Stomach (tissue), 9 donors: ENCODE data around the gene LBX2. TPM values are rescaled to one million over a fixed set of nuclear protein-coding genes. Genes with fewer than 3 reads are reported as not detected.
A peak's percentile ranks its signal among the peaks of the same experiment; 100 is the strongest.

ENCODE experiments used
- DNase-seq, 2 donors: peaks; one replicate each; pipeline versions ENCODE4 v3.0.0 to v3.0.0-alpha.2; 2013 to 2019
- H3K27ac ChIP-seq, 5 donors: fragments of 200-600 bp in 4 of 5; sonication (generic) in 4 of 5; one replicate each; pipeline ENCODE4 v1.5.1; 2013 to 2019; ENCODE audit warnings: mild to moderate bottlenecking in 1 of 5, moderate library complexity in 1 of 5
- H3K27me3 ChIP-seq, 3 donors: fragments of 200-600 bp; sonication (generic); one replicate each; pipeline ENCODE4 v1.5.1; 2017 to 2019; ENCODE audit warnings: mixed run types in 1 of 3
- H3K36me3 ChIP-seq, 4 donors: fragments of 200-600 bp; sonication (generic); 1 replicate in 3 of 4; 2 replicates in 1 of 4; pipeline ENCODE4 v1.5.1; 2016 to 2019
- H3K4me1 ChIP-seq, 4 donors: fragments of 200-600 bp; sonication (generic); one replicate each; pipeline ENCODE4 v1.5.1; 2016 to 2019
- H3K4me3 ChIP-seq, 4 donors: fragments of 200-600 bp; sonication (generic) in 3 of 4; one replicate each; pipeline ENCODE4 v1.5.1; 2016 to 2019; ENCODE audit warnings: mild to moderate bottlenecking in 1 of 4
- H3K9me3 ChIP-seq, 4 donors: fragments of 200-600 bp; sonication (generic); one replicate each; pipeline ENCODE4 v1.5.1; 2016 to 2019
- EP300 ChIP-seq: sonication (generic); formaldehyde crosslinking; IDR thresholded peaks from one replicate; pipeline ENCODE4 v1.6.1; 2017; ENCODE audit warnings: antibody characterized with exemption
- POLR2A ChIP-seq, 4 donors: fragments of 450-650 bp; IDR thresholded peaks; one replicate each; pipeline ENCODE4 v1.6.1; 2016; ENCODE audit warnings: antibody characterized with exemption in 4 of 4, control low read depth in 2 of 4, mild to moderate bottlenecking in 1 of 4, moderate library complexity in 1 of 4
- POLR2AphosphoS5 ChIP-seq, 3 donors: sonication (generic); formaldehyde crosslinking; IDR thresholded peaks; one replicate each; pipeline ENCODE4 v1.6.1; 2016; ENCODE audit warnings: antibody characterized with exemption in 3 of 3
- WGBS, 5 donors: extraction: QIAGEN DNeasy Blood & Tissue Kit in 3 of 5; methylation state at CpG; one replicate each; pipeline versions ENCODE4 v1.1.5 to v1.1.7; 2013 to 2018; 5-methylcytosine and 5-hydroxymethylcytosine counted together
- intact Hi-C: fragments of 100-400 bp; cut with DNase I; formaldehyde crosslinking; loops from one replicate; pipeline ENCODE4 v1.15.1; 2023; ENCODE audit warnings: low total_unique reads
- polyA plus RNA-seq, 3 donors: library from polyadenylated mRNA; stranded (reverse); fragments of 200-250 nt; gene quantifications; one replicate each; pipeline ENCODE4 v1.2.3, GENCODE V29; 2013
- total RNA-seq, 5 donors: library from RNA; depleted of rRNA; stranded (reverse); fragments of >200 nt; gene quantifications; one replicate each; pipeline versions ENCODE4 v1.1.0 to v1.2.3, GENCODE V29; 2014 to 2016
- TF ChIP-seq, protein P1 (sequence below), 7 experiments: fragments of 450-650 bp in 4 of 7; fragments of 200-600 bp in 3 of 7; sonication (generic) in 3 of 7; IDR thresholded peaks; one replicate each; pipeline ENCODE4 v1.5.1; 2016 to 2019; ENCODE audit warnings: antibody characterized with exemption in 7 of 7, control low read depth in 2 of 7, mild to moderate bottlenecking in 1 of 7
- donor health status: healthy with polysubstance abuse.
- donor health status: Bipolar disorder and iron deficiency.
- donor health status: healthy.

Gene LBX2
- total and polyA plus RNA-seq, 8 donors = 1.1 to 2.6 (median 1.2) TPM; not detected in 3

DNA sequence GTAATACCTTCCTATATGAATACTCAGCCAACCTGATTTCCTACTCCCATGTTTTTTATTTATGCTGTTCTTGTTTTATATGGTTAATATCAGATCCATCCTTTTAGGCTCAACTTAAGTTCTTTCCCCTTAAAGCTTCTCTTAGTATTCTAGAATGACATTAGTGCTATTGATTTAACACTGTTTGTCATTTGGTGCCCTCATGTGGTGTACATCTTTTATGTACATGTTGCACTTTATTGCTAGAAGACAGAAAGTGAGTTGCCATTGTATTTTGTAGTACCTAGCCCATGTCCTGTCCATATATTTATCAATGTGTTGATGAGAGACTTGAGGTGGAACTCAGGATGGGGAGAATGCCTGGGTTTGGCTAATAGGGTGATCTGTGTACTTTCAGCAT lies 32.8 kb upstream of the LBX2 start:
- intact Hi-C loops = loop anchor here (10.0 kb wide), 1 partner anchor 53 kb away; no protein-coding TSS in a partner anchor
- H3K27me3 ChIP-seq = no peaks in the 10 kb centered on the region
- peaks cover 10 to 40% (median 29%) of the 10 kb centered on the region in 4 donors for H3K36me3 ChIP-seq
- no peak for TF ChIP-seq EP300
- no peak for TF ChIP-seq POLR2A (IDR thresholded peaks at IDR 0.05)
- TF ChIP-seq POLR2AphosphoS5 (IDR thresholded peaks at IDR 0.05) = no peak
- TF ChIP-seq, protein P1, sequence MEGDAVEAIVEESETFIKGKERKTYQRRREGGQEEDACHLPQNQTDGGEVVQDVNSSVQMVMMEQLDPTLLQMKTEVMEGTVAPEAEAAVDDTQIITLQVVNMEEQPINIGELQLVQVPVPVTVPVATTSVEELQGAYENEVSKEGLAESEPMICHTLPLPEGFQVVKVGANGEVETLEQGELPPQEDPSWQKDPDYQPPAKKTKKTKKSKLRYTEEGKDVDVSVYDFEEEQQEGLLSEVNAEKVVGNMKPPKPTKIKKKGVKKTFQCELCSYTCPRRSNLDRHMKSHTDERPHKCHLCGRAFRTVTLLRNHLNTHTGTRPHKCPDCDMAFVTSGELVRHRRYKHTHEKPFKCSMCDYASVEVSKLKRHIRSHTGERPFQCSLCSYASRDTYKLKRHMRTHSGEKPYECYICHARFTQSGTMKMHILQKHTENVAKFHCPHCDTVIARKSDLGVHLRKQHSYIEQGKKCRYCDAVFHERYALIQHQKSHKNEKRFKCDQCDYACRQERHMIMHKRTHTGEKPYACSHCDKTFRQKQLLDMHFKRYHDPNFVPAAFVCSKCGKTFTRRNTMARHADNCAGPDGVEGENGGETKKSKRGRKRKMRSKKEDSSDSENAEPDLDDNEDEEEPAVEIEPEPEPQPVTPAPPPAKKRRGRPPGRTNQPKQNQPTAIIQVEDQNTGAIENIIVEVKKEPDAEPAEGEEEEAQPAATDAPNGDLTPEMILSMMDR (IDR thresholded peaks at IDR 0.05) = peak in 2 of 7 experiments; percentile 8 to 11
- H3K27ac ChIP-seq = no peak overlapping the region
- H3K4me1 ChIP-seq = peaks cover 25 to 41% (median 34%) of the 10 kb centered on the region in 4 donors
- DNase-seq = peak in 1 of 2 donors; percentile 63
- no peaks in the 10 kb centered on the region for H3K9me3 ChIP-seq
- no peak overlapping the region for H3K4me3 ChIP-seq

DNA sequence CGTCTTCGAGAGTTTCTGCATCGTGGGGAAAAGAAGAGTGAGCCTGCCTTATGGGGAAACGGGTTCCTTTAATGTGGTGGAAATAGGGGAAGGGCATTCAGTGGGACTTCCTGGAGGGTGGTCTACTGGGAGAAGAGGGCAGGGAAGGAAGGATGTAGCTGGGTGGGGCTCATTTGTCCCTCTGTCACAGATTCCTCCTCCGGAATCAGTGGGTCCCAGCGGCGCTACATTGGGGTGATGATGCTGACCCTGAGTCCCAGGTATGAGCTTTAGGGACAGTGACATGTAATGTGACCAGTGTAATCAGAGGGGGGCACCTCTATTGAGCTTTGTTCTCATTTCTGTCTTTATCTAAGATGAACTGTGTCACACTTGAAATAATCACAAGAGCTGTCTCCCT lies 32.3 kb upstream of the LBX2 start:
- intact Hi-C loops = loop anchor here (10.0 kb wide), 1 partner anchor 53 kb away; no protein-coding TSS in a partner anchor
- Histone ChIP-seq H3K4me3 (no peak overlapping the region), H3K27ac (no peak overlapping the region), H3K9me3 (no peaks in the 10 kb centered on the region), H3K36me3 (peaks cover 16 to 46% (median 35%) of the 10 kb centered on the region in 4 donors), H3K27me3 (no peaks in the 10 kb centered on the region), H3K4me1 (peaks cover 25 to 41% (median 35%) of the 10 kb centered on the region in 4 donors)
- 86 to 92% (median 88%) methylated on average over 7 of the region's 7 CpGs for WGBS, 5 donors
- TF ChIP-seq, protein P1 (IDR thresholded peaks at IDR 0.05) = no peak
- TF ChIP-seq POLR2A (IDR thresholded peaks at IDR 0.05) (no peak), EP300 (no peak), POLR2AphosphoS5 (IDR thresholded peaks at IDR 0.05) (no peak)
- no peak for DNase-seq

DNA sequence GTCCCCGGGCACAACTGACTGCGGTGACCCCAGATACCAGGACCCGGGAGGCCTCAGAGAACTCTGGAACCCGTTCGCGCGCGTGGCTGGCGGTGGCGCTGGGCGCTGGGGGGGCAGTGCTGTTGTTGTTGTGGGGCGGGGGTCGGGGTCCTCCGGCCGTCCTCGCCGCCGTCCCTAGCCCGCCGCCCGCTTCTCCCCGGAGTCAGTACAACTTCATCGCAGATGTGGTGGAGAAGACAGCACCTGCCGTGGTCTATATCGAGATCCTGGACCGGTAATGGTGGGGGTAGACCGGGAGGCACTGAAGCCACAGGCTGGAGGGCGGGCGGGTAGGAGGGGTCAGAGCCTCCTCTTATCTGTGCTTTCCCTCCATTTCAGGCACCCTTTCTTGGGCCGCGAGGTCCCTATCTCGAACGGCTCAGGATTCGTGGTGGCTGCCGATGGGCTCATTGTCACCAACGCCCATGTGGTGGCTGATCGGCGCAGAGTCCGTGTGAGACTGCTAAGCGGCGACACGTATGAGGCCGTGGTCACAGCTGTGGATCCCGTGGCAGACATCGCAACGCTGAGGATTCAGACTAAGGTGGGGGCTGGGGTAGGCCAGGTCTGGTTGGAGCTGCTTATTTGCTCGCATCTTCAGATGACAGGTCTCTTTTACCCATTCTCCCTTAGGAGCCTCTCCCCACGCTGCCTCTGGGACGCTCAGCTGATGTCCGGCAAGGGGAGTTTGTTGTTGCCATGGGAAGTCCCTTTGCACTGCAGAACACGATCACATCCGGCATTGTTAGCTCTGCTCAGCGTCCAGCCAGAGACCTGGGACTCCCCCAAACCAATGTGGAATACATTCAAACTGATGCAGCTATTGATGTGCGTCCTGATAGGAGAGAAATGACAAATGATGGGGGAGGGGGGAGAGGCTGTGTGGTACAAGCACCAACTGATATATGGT lies 31.1 kb upstream of the LBX2 start:
- intact Hi-C loops = loop anchor here (10.0 kb wide), 1 partner anchor 54 kb away; no protein-coding TSS in a partner anchor
- peak overlapping the region; percentile 68 to 96 (median 91) for H3K27ac ChIP-seq
- no peaks in the 10 kb centered on the region for H3K27me3 ChIP-seq
- H3K4me3 ChIP-seq = peak overlapping the region; percentile 78 to 94 (median 92)
- H3K9me3 ChIP-seq = no peaks in the 10 kb centered on the region
- peak; percentile 41 to 76 for DNase-seq
- WGBS, 5 donors = 1 to 3% (median 2%) methylated on average over 24 to 54 of the region's 54 CpGs
- H3K36me3 ChIP-seq = peaks cover 23 to 57% (median 45%) of the 10 kb centered on the region in 4 donors
- TF ChIP-seq POLR2A (IDR thresholded peaks at IDR 0.05) (no peak), EP300 (no peak), POLR2AphosphoS5 (IDR thresholded peaks at IDR 0.05) (no peak)
- TF ChIP-seq, protein P1 (IDR thresholded peaks at IDR 0.05) = no peak
- peaks cover 25 to 50% (median 35%) of the 10 kb centered on the region in 4 donors for H3K4me1 ChIP-seq

DNA sequence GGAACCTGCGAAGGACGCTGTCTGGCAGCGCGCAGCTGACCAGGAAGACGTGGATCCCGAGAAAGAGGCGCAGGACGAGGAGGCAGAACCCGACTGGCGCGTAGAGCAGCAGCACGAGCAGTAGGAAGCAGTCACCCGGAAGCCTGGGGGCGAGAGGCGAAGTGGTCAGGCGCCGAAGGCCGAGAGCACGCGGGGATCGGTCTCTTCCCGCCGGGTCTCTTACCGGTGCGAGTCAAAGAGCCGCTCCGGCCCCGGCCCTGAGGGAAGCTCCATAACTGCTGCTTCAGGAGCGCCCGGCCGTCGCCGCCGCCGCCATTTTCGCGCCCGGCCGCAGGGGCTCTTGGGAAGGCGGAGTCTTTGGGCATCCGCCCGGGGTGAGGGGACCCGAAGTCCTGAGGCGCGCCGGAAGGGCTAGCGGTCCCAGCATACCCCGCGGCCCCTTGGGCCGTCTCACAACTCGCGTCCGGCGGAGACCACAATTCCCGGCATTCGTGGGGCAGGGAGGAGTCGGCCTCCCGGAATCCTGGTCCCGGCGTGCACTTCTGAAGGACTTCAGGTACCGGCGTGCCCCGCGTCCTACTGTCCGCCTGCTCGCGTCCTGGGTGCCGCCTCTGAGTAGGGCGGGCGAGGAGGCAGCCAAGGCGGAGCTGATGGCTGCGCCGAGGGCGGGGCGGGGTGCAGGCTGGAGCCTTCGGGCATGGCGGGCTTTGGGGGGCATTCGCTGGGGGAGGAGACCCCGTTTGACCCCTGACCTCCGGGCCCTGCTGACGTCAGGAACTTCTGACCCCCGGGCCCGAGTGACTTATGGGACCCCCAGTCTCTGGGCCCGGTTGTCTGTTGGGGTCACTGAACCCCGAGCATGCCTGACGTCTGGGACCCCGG lies 30.2 kb upstream of the LBX2 start, which contains the start of the genes AUP1 and HTRA2:
Gene AUP1 (minus strand): TSS at position 350 of the 882 bp plus-strand sequence. CDS start 77 bp downstream, at position 273.
Gene HTRA2 (plus strand): TSS at position 577 of the 882 bp plus-strand sequence. CDS start 74 bp downstream, at position 651.
- 0 to 1% (median 0%) methylated on average over 22 to 87 of the region's 87 CpGs for WGBS, 5 donors
- no peaks in the 10 kb centered on the region for H3K9me3 ChIP-seq
- peak within 1 kb of the TSS; percentile 68 to 96 (median 91) for H3K27ac ChIP-seq
- TF ChIP-seq POLR2A (IDR thresholded peaks at IDR 0.05) = peak in 1 of 4 donors; percentile 70
- TF ChIP-seq, protein P1 (IDR thresholded peaks at IDR 0.05) = peak in 1 of 7 experiments; percentile 6
- no peak for TF ChIP-seq EP300
- peak; percentile 83 to 97 (median 91) for TF ChIP-seq POLR2AphosphoS5 (IDR thresholded peaks at IDR 0.05)
- intact Hi-C loops = loop anchor here (10.0 kb wide), 1 partner anchor 55 kb away; no protein-coding TSS in a partner anchor
- peak within 1 kb of the TSS; percentile 78 to 94 (median 92) for H3K4me3 ChIP-seq
- DNase-seq = peak; percentile 99 to 100
- peaks cover 25 to 53% (median 35%) of the 10 kb centered on the region in 4 donors for H3K4me1 ChIP-seq
- H3K36me3 ChIP-seq = peaks cover 23 to 59% (median 47%) of the 10 kb centered on the region in 4 donors
- H3K27me3 ChIP-seq = no peaks in the 10 kb centered on the region
